HEK293 (cell line): Measurements from ENCODE around the gene C1QTNF12.

Experiments
- CTCF ChIA-PET: fragments of 350-600 bp; formaldehyde crosslinking; extraction: SDS; loops from one replicate; lab custom pipeline; 2021; ENCODE audit warnings: antibody characterized with exemption; lab: Yijun Ruan, JAX
- POLR2A ChIA-PET: fragments of 300-600 bp; formaldehyde crosslinking; extraction: SDS; loops from one replicate; lab custom pipeline; 2020; ENCODE audit warnings: antibody characterized with exemption, inconsistent platforms; lab: Yijun Ruan, JAX
- H3K27ac ChIP-seq: fragments of 200-500 bp; sonication (Bioruptor generic); 2 replicates; pipeline ENCODE4 v1.5.1; 2014; ENCODE audit warnings: low read depth, low read length, control low read depth, inconsistent platforms; ENCODE audit errors: extremely low read depth
- H3K36me3 ChIP-seq, 2 experiments: fragments of 200-500 bp in 1 of 2; sonication (Bioruptor generic) in 1 of 2; 1 replicate in 1 of 2; 2 replicates in 1 of 2; pipeline ENCODE4 v1.5.1; 2014 to 2017; ENCODE audit warnings: inconsistent platforms in 2 of 2, low read length in 2 of 2; ENCODE audit not compliant: control insufficient read depth in 2 of 2, insufficient read depth in 1 of 2
- H3K4me1 ChIP-seq: fragments of 200-500 bp; sonication (Bioruptor generic); 2 replicates; pipeline ENCODE4 v1.5.1; 2014; ENCODE audit warnings: mild to moderate bottlenecking, low read length, inconsistent platforms; ENCODE audit not compliant: control insufficient read depth, insufficient read depth
- H3K4me3 ChIP-seq: 2 replicates; pipeline ENCODE4 v1.5.1; 2011; ENCODE audit warnings: low read depth, mild to moderate bottlenecking, control low read depth, low read length, moderate library complexity
- H3K9me3 ChIP-seq: fragments of 200-500 bp; sonication (Bioruptor generic); 2 replicates; pipeline ENCODE4 v1.5.1; 2014; ENCODE audit warnings: low read depth, low read length, inconsistent platforms; ENCODE audit not compliant: control insufficient read depth, insufficient read depth
- EGR2 ChIP-seq: fragments of 450-650 bp; formaldehyde crosslinking; IDR thresholded peaks from 2 replicates; pipeline ENCODE4 v1.5.1; 2016; ENCODE audit warnings: low read depth, missing biosample characterization, missing genetic modification characterization
- GLIS1 ChIP-seq: fragments of 450-650 bp; formaldehyde crosslinking; IDR thresholded peaks from 2 replicates; pipeline ENCODE4 v1.5.1; 2016; ENCODE audit warnings: missing biosample characterization, missing genetic modification characterization
- HOXA7 ChIP-seq: sonication (generic); formaldehyde crosslinking; IDR thresholded peaks from 2 replicates; pipeline ENCODE4 v1.8.1; 2022; ENCODE audit warnings: missing genetic modification reagents, borderline replicate concordance
- HOXD13 ChIP-seq: sonication (generic); formaldehyde crosslinking; IDR thresholded peaks from 2 replicates; pipeline ENCODE4 v1.8.0; 2022; ENCODE audit warnings: missing genetic modification reagents, borderline replicate concordance
- PRDM10 ChIP-seq: fragments of 450-650 bp; formaldehyde crosslinking; IDR thresholded peaks from 2 replicates; pipeline ENCODE4 v1.5.1; 2016; ENCODE audit warnings: missing biosample characterization, missing genetic modification characterization
- REPIN1 ChIP-seq: fragments of 450-650 bp; formaldehyde crosslinking; IDR thresholded peaks from 2 replicates; pipeline ENCODE4 v1.5.1; 2017; ENCODE audit warnings: missing biosample characterization, missing genetic modification characterization, low read depth
- SCRT2 ChIP-seq: fragments of 450-650 bp; formaldehyde crosslinking; IDR thresholded peaks from 2 replicates; pipeline ENCODE4 v1.5.1; 2016; ENCODE audit warnings: missing biosample characterization, missing genetic modification characterization
- ZFHX2 ChIP-seq: fragments of 450-650 bp; formaldehyde crosslinking; conservative IDR thresholded peaks from 2 replicates; pipeline ENCODE4 v1.5.1; 2016; ENCODE audit warnings: missing biosample characterization, missing genetic modification characterization
- ZFP69B ChIP-seq: fragments of 450-650 bp; formaldehyde crosslinking; IDR thresholded peaks from 2 replicates; pipeline ENCODE4 v1.5.1; 2016; ENCODE audit warnings: missing biosample characterization, missing genetic modification characterization
- ZIC2 ChIP-seq: fragments of 450-650 bp; formaldehyde crosslinking; IDR thresholded peaks from 2 replicates; pipeline ENCODE4 v1.5.1; 2016; ENCODE audit warnings: missing biosample characterization, missing genetic modification characterization
- ZNF10 ChIP-seq: fragments of 450-650 bp; formaldehyde crosslinking; IDR thresholded peaks from 2 replicates; pipeline ENCODE4 v1.5.1; 2017; ENCODE audit warnings: missing biosample characterization, missing genetic modification characterization
- ZNF155 ChIP-seq: fragments of 450-650 bp; formaldehyde crosslinking; IDR thresholded peaks from 2 replicates; pipeline ENCODE4 v1.5.1; 2016; ENCODE audit warnings: missing biosample characterization, missing genetic modification characterization
- ZNF16 ChIP-seq: fragments of 450-650 bp; formaldehyde crosslinking; IDR thresholded peaks from 2 replicates; pipeline ENCODE4 v1.5.1; 2016; ENCODE audit warnings: low read depth, missing biosample characterization, missing genetic modification characterization
- ZNF335 ChIP-seq: fragments of 450-650 bp; formaldehyde crosslinking; conservative IDR thresholded peaks from 2 replicates; pipeline ENCODE4 v1.5.1; 2016; ENCODE audit warnings: missing biosample characterization, missing genetic modification characterization
- ZNF398 ChIP-seq: fragments of 450-650 bp; formaldehyde crosslinking; IDR thresholded peaks from 2 replicates; pipeline ENCODE4 v1.5.1; 2017; ENCODE audit warnings: missing biosample characterization, missing genetic modification characterization
- ZNF404 ChIP-seq: fragments of 450-650 bp; formaldehyde crosslinking; IDR thresholded peaks from 2 replicates; pipeline ENCODE4 v1.5.1; 2017; ENCODE audit warnings: missing biosample characterization, missing genetic modification characterization
- ZNF514 ChIP-seq: fragments of 450-650 bp; formaldehyde crosslinking; IDR thresholded peaks from 2 replicates; pipeline ENCODE4 v1.5.1; 2016; ENCODE audit warnings: missing biosample characterization, missing genetic modification characterization
- ZNF529 ChIP-seq: fragments of 450-650 bp; formaldehyde crosslinking; IDR thresholded peaks from 2 replicates; pipeline ENCODE4 v1.5.1; 2017; ENCODE audit warnings: missing genetic modification characterization, missing biosample characterization; ENCODE audit not compliant: insufficient replicate concordance
- ZNF530 ChIP-seq: fragments of 450-650 bp; formaldehyde crosslinking; IDR thresholded peaks from 2 replicates; pipeline ENCODE4 v1.5.1; 2016; ENCODE audit warnings: low read depth, missing biosample characterization, missing genetic modification characterization
- ZNF624 ChIP-seq: fragments of 450-650 bp; formaldehyde crosslinking; IDR thresholded peaks from 2 replicates; pipeline ENCODE4 v1.5.1; 2017; ENCODE audit warnings: missing biosample characterization, missing genetic modification characterization
- ZNF692 ChIP-seq: fragments of 450-650 bp; formaldehyde crosslinking; IDR thresholded peaks from 2 replicates; pipeline ENCODE4 v1.5.1; 2016; ENCODE audit warnings: missing biosample characterization, missing genetic modification characterization
- ZXDB ChIP-seq: fragments of 450-650 bp; formaldehyde crosslinking; IDR thresholded peaks from 2 replicates; pipeline ENCODE4 v1.5.1; 2016; ENCODE audit warnings: missing biosample characterization, missing genetic modification characterization

The C1QTNF12 gene

GRCh38 chr1:1210726-1211540 is 35.6 kb downstream of the C1QTNF12 start (continued):
- peak; percentile 58 for TF ChIP-seq PRDM10 (tag by site-specific recombination)
- TF ChIP-seq ZNF530 (tag by site-specific recombination), result no peak

- Histone ChIP-seq H3K4me3 (no peak overlapping the region), H3K4me1 (peaks cover 3% of the 10 kb centered on the region; the same call in 1 of the 2 replicates), H3K36me3 (no peaks in the 10 kb centered on the region), H3K27ac (no peak overlapping the region), H3K9me3 (no peaks in the 10 kb centered on the region)
- ChIA-PET CTCF (no interaction called here), POLR2A (interaction anchor here (1.9 kb wide), 1 partner anchor 22 kb away, joined by 5 read pairs; no protein-coding TSS in a partner anchor)
- TF ChIP-seq ZFP69B (tag by site-specific recombination) (peak; percentile 56; the same call in 1 of the 2 replicates), HOXD13 (no peak), GLIS1 (peak; percentile 6; the same call in 1 of the 2 replicates), ZNF529 (tag by site-specific recombination) (no peak), REPIN1 (tag by site-specific recombination) (no peak), ZNF514 (tag by site-specific recombination) (no peak), ZNF624 (tag by site-specific recombination) (no peak), ZNF398 (0 out of 2 replicates have a peak, but pooled peaks have one; percentile 18), ZFHX2 (peak; percentile 78), ZNF155 (tag by site-specific recombination) (no peak), HOXA7 (no peak), ZXDB (no peak), EGR2 (tag by site-specific recombination) (peak; percentile 75), ZNF10 (0 out of 2 replicates have a peak, but pooled peaks have one; percentile 25), ZNF692 (peak; percentile 28; the same call in 1 of the 2 replicates), ZIC2 (tag by site-specific recombination) (peak; percentile 83), SCRT2 (tag by site-specific recombination) (0 out of 2 replicates have a peak, but pooled peaks have one; percentile 22), ZNF16 (no peak), ZNF404 (tag by site-specific recombination) (no peak), ZNF335 (tag by site-specific recombination) (no peak)
These were observed 37.6 kb downstream of the C1QTNF12 start for GRCh38 chr1:1208713-1209433.
